CD4-positive, alpha-beta T cell treated with Interleukin-15 for 1 hour (primary cell): ENCODE measurements around the gene SLC43A2.

ENCODE experiments used
- DNase-seq: peaks from one replicate; pipeline ENCODE4 v3.0.0-alpha.2; 2020

SLC43A2 gene

GRCh38 chr17:1643293-1643998, 14.8 kb upstream of the SLC43A2 start:
- DNase-seq, result peak; percentile 68

DNA sequence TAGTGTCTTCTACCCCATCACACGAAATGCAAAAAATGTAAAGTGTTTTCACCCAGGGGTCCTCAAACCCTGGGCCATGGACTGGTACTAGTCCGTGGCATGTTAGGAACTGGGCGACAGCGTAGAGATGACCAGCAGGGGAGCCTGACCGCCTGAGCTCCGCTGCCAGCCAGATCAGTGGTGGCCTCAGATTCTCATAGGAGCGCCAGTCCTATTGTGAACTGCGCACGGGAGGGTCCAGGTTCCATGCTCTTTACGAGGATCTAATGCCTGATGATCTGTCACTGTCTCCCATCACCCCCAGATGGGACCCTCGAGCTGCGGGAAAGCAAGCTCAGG, 12.4 kb upstream of the SLC43A2 start:
- DNase-seq, result no peak

DNA sequence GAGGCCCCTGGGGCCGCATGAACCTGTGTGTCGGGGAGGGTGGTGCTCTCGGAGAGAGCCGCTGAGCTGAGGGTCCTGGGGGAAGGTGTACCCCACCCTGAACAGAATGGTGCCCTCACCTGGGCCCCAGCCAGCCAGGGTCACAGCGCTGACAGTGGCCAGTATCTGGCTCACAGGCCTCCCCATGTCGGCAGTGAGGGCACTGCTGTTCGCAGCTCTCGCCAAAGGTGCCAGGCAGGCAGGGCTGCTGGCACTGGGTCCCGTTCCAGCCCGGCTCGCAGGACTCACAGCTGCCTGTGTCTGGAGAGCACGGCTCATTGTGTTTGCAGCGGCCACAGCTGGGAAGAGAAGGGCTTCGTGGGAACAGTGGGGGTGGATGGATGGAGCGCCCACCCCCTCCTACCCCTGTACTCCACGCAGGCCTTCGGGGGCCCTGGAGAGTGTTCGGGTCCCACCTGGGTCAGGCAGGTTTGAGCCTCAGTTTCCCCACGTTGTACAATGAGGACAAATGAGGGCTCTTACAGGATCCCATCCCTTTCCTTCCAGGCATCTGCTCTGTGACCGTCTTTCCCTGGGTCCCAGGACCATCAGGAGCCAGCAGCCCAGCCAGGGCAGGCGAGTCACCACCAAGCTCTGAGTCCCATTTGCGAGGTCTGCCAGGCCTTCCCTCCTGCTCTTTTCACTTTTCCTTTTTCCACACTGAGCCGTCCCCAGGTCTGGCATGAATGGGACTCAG, 11.9 kb upstream of the SLC43A2 start:
- no peak for DNase-seq

GRCh38 chr17:1639549-1640180, 11.0 kb upstream of the SLC43A2 start:
- DNase-seq, result no peak

- no peak for DNase-seq
Observed at GRCh38 chr17:1638624-1639300, 10.1 kb upstream of the SLC43A2 start.

DNA sequence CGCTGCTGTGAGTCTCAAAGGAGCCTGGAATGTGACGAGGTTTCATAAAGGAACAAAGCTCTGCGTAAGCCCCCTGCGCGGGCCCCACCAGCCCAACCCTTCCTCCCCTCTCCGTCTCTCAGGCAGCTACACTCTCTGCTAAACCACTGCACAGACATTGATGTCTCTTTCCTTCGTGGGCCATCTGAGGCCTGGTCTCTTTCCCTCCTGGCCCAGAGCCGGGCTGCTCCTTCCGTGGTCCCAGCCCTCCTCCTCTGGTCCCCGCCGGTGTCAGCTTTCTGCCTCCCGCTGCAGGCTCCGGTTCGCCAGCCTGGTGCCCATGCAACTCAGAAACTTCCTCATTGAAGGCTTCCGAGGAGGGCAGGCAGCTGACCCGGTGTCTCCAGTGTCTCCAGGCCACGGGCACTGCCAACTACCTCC, 9.5 kb upstream of the SLC43A2 start:
- no peak for DNase-seq

DNA sequence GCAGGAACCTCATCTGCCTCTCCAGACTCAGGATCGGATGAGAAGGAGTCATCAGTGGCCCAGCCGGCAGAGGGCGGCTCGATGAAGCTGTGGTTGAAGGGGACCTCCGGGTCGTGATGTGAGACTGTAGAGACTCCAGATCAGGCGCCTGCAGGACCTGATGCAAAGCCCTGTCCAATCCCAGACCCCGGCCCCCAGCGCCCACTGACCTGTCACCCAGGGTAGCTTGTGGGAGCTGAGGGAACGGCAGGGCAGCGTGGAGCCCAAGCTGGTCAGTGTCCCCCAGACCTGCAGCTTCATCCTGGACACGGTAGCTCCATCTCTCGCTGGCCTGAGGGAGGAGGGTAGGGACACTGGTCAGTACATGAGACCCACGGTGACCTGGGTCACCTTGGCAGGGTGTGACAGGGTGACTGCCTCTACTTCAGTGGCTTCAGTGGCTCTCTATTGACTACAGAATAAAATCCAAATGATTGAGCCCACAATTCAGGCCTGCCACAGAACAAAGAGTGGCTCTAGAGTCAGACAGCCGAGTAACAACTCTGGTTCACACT, 8.2 kb upstream of the SLC43A2 start:
- no peak for DNase-seq

DNA sequence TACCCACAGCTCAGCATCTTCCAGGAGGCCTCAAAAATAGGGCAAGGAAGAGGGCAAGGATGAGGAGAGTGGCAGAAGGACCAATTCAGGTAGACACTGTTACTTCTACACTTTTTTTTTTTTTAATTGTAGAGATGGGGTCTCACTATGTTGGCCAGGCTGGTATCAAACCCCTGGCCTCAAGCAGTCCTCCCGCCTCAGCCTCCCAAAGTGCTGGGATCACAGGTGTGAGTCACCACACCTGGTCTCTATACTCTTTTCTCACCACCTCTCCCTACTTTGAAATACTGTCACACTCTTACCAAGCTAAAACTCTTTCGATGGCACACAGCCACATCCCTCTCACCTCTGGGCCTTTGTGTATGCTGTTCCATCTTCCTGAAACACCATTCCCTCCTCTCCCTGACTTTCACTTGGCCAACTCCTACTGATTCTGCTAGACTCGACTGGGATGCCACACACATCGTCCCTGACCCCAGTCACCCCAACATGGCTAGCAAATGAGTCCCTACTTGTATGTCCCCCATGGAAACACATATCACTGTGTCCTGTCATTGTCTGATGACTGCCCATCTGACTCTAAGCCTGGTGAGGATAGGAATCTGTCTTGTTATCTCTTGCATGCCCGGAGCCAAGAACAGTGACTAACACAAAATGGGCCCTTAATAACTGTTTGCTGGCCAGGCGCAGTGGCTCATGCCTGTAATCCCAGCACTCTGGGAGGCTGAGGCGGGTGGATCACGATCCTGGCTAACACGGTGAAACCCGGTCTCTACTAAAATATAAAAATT, 7.2 kb upstream of the SLC43A2 start:
- no peak for DNase-seq

DNA sequence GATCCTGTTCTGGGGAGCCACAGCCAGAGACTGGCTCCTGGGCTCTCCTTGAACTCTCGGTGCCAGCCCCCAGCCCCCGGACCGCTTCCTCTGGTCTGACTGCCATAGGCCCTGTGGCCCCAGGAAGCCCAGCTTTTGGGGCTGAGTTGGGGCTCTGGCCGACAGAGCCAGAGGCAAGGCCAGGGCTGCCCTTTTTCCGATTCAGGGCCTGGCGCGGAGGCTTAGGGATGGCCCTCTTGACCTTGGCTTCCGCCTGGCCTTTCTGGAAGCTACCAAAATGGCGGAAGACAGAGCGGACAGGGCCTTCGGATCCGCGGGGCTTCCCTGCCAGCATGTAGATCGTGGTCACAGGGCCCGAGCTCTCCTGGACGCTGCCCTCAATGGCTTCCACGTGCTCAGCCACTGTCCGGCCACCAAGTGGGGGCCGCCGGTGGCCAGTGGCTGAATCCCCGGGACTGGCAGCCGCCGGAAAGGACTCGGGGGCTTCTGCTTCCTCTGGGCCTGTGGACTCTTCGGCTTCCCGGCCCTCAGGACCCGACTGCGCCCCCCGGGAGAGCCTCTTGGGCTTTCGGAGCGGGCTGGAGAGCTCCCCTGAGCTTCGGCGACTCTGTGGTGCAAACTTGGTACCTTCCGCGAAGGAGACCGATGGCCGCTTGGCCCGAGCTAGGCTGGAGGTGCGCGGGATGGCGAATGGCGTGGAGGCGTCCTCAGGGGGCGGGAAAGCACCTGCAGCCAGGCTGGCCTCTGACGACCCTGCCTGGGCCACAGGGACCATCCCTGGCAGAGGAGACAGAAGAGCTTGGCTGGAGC, 6.4 kb upstream of the SLC43A2 start:
- DNase-seq, result no peak

DNA sequence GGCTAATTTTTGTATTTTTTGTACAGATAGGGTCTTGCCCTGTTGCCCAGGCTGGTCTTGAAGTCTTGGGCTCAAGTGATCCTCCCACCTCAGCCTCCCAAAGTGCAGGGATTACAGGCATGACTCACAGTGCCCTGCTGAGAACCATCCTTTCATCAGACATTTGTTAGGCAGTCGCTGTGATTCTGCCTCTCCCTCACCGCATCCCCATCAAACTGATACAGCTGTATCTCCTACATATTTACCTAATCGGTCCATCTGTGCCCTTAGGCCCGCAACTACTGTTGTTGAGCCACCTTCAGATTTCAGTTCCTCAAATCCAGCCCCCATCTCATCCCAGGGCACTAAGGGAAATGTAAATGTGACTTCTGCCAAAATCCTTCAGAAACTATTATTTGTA, 2.0 kb upstream of the SLC43A2 start:
- no peak for DNase-seq

DNA sequence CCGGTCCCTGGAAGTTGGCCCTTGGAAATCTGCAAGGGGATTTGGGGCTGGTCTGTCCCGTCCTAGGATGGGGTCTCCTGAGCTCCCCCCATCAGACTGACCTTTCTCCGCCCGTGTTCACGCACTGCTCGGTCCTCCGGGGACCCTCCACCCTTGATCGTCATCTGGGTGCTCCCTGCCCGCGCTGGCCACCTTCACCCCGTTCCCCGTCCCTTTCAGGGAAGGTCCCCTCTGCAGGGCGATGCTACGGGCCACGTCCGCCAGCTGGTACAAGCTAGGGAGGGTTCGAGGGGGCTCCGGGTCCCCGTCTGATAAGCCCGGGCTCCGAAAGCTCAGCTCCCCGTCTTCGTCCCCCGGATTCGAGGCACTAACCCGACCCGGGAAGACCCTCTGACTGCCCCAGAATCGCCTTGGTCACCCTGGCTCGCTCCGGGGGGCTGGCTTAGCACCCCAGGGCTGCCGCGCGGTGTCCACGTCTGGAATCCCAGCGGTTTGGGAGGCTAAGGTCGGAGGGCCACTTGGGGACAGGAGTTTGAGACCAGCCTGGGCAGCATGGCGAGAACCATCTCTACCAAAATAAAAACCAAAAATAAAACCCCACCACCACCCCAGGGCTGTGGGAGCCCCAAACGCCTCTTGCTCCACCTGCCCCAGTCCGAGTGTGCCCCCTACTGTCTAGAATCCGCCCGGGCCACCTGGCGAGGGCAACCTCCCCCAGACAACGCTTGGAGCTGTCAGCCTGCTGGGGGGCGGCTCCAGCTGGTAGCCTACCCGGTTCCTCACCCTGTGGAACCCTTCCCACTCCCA, 1.1 kb upstream of the SLC43A2 start:
- DNase-seq, result peak; percentile 79

GRCh38 chr17:1628856-1629503, 346 bp upstream of the SLC43A2 start:
- peak; percentile 94 for DNase-seq

- peak; percentile 65 for DNase-seq
Observed at GRCh38 chr17:1627182-1627981, 1.3 kb downstream of the SLC43A2 start.

DNA sequence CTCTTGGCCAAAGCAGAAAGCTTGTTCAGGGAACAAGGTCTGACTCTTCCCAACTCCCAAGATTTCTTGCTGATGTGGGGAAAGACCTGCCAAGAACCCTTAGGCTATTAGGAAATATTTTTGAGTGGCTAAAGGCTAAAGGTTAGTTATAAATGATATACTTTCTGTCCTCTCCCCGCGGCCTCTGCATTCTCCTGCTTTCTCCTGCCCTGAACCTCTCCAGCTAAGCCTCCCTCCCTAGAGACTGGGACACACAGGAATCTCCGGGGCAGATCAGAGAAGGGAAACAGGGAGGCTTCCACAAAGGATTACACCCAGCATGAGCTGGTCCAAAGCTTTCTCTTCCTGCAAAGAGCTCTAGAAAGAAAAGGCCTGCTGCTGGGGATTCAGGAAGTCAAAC, 2.3 kb downstream of the SLC43A2 start:
- DNase-seq, result no peak

GRCh38 chr17:1625581-1625980, 3.1 kb downstream of the SLC43A2 start:
- DNase-seq, result no peak

DNA sequence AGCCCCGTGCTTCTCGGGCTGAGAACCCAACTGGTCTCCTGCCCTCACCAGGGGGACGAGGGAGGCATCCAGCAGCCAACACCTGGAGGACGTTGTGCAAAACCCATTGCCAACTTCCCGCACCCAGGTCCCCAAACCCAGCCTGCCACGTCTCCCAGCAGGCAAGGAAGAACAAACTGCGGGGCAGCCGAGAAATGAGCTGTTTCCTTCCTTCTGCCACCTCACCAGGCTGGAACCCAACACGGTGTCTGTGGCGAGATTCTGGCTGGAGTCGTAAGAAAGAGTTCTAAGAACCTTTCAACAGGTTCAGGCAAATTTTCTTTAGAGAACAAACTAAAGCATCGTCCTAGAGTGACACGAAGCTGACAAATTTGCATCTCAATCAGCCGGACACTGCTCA, 3.6 kb downstream of the SLC43A2 start:
- DNase-seq, result no peak

- no peak for DNase-seq
Observed at GRCh38 chr17:1624650-1625049, 4.0 kb downstream of the SLC43A2 start.

GRCh38 chr17:1623057-1623630, 5.5 kb downstream of the SLC43A2 start:
- no peak for DNase-seq
